GM19452 (cell line): ENCODE measurements around the gene TRRAP.
"Not testable (repeated sequence)": the region's sequence is repeated elsewhere in the genome, so short reads cannot be mapped to it uniquely, and the experiment has no call there.

ENCODE experiments used
- ATAC-seq: cut with Tn5 transposase; IDR thresholded peaks from one replicate; pipeline ENCODE4 v1.9.1; 2021; ENCODE audit not compliant: unreplicated experiment

TRRAP gene

DNA sequence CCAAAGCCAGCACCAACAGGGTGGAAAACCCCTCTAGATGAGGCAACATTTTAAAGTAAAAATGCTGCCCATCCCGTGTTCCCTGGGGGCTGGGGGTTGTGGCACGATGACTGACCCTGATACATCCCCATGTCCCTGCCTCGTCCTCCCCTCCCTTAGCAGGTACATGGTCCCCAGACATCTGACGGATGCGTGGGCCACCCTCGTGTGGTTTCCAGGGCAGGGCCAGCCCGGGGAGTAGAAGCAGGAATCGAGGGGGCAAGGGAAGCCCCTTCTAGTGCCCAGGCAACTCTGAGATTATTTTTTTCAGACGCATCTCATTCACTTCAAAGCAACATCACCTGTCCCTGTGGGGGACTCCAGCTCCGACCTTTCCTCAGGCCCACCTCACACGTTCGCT lies 12.0 kb upstream of the TRRAP start:
- no peak for ATAC-seq

DNA sequence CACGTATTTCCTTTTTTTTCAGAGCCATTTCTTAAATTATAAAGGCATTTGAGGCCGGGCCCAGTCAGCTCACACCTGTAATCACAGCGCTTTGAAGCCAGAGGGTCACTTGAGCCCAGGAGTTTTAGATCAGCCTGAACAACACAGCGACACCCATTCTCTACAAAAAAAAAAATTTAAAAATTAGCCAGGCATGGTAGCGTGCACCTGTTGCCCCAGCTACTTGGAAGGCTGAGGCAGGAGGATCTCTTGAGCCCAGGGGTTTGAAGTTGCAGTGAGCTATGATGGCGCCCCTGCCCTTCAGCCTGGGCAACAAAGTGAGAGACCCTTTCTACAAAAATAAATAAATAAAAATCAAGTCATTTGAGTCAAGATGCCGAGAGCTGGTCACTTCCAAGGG lies 11.6 kb upstream of the TRRAP start:
- ATAC-seq, result no peak

DNA sequence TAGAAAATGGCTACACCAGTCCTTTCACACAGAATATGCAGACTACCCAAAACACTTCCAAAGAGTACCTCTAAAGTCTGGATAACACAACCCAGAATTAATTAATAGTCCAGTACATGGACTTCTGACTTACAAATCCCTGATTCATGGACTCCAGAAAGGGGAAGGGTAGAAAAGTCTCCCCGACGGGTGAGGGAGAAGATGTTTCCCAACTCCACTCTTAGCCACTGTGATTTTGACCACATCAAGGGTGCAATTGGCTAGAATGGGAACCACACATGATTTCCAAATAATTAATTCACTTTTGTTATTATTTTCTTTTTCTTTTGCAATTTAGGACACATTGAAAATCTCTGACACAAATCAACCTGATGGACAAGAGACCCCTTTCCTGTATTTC lies 9.9 kb upstream of the TRRAP start:
- ATAC-seq, result no peak

DNA sequence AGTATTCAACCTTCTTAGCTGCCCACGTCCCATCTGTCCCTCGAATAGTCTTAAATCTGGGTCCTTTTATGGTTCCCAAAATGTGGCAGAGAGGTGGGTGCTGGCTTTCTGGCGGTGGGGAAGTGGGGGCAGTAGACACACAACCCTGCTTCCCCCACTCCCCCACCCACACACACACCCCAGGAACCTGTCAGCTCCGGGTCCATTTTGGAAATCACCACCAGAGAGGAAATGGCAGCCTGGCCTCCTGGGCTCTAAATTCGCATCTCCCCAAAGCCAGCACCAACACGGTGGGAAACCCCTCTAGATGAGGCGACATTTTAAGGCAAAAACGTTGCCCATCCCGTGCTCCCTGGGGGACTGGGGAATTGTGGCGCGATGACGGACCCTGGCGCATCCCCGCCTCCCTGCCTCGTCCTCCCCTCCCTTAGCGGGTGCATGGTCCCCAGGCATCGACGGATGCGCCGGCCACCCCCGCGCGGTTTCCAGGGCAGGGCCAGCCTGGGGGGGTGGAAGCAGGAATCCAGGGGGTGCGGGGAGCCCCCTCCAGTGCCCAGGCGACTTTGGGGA lies 9.2 kb upstream of the TRRAP start:
- no peak for ATAC-seq

GRCh38 chr7:98869597-98870120 lies 8.7 kb upstream of the TRRAP start, which contains the start of gene TMEM130:
TMEM130 (minus strand) TSS chr7:98870014; CDS start chr7:98869861, 153 bp downstream.
- no peak for ATAC-seq

GRCh38 chr7:98870121-98870651 lies 8.1 kb upstream of the TRRAP start:
- peak; percentile 76 for ATAC-seq

GRCh38 chr7:98870807-98871491 lies 7.4 kb upstream of the TRRAP start:
- ATAC-seq, result no peak

DNA sequence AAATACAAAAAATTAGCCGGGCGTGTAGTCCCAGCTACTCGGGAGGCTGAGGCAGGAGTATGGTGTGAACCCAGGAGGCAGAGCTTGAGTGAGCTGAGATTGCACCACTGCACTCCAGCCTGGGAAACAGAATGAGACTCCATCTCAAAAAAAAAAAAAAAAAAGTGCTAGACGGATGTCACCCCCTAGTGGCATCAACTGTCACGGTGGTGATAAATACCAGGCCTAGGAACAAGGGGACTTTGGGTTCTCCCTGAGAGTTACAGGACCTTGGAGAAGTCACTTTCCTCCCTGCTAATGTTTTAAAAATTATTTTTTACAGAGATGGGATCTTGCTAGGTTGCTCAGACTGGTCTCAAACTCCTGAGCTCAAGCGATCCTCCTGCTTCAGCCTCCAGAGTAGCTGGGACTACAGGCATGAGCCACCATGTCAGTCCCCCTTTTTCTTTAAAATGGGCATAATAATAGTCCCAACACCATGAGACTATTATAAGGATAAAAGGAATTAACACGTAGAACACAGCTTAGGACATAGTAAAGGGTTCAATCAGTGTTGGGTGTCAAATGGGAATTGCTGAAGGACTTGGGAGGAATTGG lies 5.9 kb upstream of the TRRAP start:
- no peak for ATAC-seq

- ATAC-seq, result not testable (repeated sequence)
Measured at GRCh38 chr7:98873610-98874009, 4.7 kb upstream of the TRRAP start.

GRCh38 chr7:98874942-98875341 lies 3.4 kb upstream of the TRRAP start:
- no peak for ATAC-seq

DNA sequence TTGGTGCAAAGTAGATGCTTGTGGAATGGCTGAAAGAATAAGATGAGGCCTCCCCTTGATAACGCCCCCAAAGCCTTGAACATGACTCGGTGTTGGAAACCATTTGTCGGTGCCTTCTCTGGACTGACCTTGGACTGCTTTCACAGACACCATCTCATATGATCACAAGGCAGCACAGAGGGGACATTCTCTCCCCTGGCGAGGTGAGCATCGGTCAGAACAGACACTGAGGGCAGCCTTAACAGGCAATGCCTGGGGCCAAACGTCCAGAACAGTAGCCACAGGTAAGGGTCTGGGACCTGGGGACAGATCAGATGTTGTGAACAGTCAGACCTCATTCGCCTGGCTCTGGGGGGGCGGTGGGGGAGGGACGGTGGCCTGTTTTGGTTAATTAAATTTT lies 2.8 kb upstream of the TRRAP start:
- ATAC-seq, result no peak

DNA sequence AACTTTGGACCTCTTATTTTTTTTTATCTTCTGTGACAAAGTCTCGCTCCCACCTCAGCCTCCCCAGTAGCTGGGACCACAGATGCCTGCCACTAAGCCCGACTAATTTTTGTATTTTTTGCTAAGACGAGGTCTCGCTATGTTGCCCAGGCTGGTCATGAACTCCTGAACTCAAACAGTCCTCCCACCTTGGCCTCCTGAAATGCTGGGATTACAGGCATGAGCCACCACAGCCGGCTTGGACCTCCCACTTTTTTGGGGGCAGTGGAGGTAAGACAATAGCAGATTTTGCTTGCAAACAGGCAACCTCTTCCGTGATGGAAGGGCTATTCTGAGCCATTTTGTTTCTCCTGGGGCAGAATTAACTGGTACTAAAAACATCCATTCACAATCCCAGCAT lies 1.2 kb upstream of the TRRAP start:
- ATAC-seq, result no peak

- no peak for ATAC-seq
Measured at GRCh38 chr7:98877692-98878364, 504 bp upstream of the TRRAP start.

- ATAC-seq, result peak; percentile 77
Measured at GRCh38 chr7:98879198-98879978, 1.1 kb downstream of the TRRAP start.

- ATAC-seq, result peak; percentile 1
Measured at GRCh38 chr7:98879979-98880315, 1.6 kb downstream of the TRRAP start.

DNA sequence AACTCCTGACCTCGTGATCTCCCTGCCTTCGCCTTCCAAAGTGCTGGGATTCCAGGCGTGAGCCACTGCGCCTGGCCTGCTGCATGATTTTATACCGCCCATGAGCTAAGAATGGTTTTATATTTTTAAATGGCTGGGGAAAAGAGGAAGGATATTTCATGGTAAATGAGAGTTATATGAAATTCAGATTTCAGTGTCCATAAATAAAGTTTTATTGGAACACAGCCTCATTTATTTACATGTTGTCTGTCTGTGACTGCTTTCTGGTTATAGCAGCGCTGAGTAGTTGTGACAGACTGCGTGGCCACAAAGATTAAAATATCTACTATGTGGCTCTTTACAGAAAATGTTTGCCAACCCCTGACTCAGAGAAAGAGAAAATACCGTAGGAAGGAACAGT lies 2.2 kb downstream of the TRRAP start:
- ATAC-seq, result no peak

DNA sequence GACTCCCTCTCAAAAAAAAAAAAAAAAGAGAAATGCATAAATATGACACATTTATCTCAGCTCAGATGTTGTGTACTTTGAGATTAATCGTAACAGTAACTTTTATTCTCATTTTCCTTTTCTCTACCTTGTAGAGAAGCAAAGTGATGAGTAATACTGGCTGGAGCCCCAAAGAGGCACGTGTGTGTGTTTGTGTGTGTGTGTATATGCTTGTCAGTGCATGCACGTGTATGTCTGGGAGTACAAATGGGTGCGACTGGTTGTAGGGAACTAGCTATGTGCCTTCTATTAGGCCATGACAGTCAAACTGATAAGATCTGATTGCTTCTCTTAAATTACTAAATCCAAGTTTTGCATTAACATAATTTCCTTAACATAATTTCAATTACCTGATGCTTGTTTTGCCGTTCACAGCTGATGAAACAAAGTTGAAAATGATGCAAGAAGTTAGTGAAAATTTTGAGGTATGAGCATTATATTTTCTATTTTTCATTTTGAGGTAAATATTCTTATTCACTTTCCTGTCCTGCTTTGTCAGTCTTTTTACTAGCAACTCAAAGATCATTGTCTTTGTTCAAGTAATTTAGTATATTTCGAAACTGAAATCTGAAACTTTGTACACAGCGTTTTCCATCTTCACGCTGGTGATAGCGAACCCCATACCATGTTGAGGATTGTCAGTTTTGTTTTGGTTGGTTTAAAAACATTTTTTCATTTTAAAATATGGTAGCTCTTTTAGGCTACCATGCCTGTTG lies 3.4 kb downstream of the TRRAP start:
- no peak for ATAC-seq

- no peak for ATAC-seq
Measured at GRCh38 chr7:98884416-98884815, 6.1 kb downstream of the TRRAP start.

DNA sequence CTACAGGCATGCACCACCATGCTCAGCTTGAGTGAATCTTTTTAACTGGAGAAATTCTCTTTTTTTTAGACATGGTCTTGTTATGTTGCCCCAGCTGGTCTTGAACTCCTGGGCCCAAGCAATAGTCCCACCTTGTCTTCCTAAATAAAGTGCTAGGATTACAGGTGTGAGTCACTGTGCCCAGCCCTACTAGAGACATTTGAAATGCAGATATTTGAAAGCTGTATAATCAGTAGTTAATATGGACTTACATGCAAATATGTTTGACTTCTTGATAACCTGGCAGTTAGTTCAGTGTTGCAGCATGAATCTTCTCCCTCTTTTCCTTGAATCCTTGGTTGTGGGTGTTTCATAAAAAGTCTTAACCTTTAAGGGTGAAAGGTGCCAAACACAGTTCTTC lies 8.7 kb downstream of the TRRAP start:
- no peak for ATAC-seq

- no peak for ATAC-seq
Measured at GRCh38 chr7:98892609-98893008, 14.3 kb downstream of the TRRAP start.
